HG03469 (cell line): ENCODE measurements around the gene NRCAM.

Source experiments
- ATAC-seq: cut with Tn5 transposase; IDR thresholded peaks from one replicate; pipeline ENCODE4 v1.9.1; 2021; ENCODE audit warnings: mild to moderate bottlenecking, moderate library complexity, moderate number of reproducible peaks; ENCODE audit not compliant: unreplicated experiment

Gene NRCAM

GRCh38 chr7:108460964-108461363 is 4.7 kb upstream of the NRCAM start:
- ATAC-seq: no peak

- ATAC-seq: no peak
Observed at GRCh38 chr7:108459922-108460551, 3.8 kb upstream of the NRCAM start.

- ATAC-seq: no peak
Observed at GRCh38 chr7:108457871-108458270, 1.6 kb upstream of the NRCAM start.

- ATAC-seq: no peak
Observed at GRCh38 chr7:108456845-108457540, 757 bp upstream of the NRCAM start.

- ATAC-seq: no peak
Observed at GRCh38 chr7:108455551-108455997, 662 bp downstream of the NRCAM start.

GRCh38 chr7:108454674-108455550 is 1.3 kb downstream of the NRCAM start:
- no peak for ATAC-seq

- ATAC-seq: no peak
Observed at GRCh38 chr7:108454317-108454673, 1.9 kb downstream of the NRCAM start.

GRCh38 chr7:108453320-108453719 is 2.9 kb downstream of the NRCAM start:
- no peak for ATAC-seq

GRCh38 chr7:108452707-108453106 is 3.5 kb downstream of the NRCAM start:
- peak; percentile 58 for ATAC-seq

- no peak for ATAC-seq
Observed at GRCh38 chr7:108451296-108451848, 4.9 kb downstream of the NRCAM start.

GRCh38 chr7:108450160-108450559 is 6.1 kb downstream of the NRCAM start:
- no peak for ATAC-seq

- no peak for ATAC-seq
Observed at GRCh38 chr7:108449521-108449920, 6.7 kb downstream of the NRCAM start.

GRCh38 chr7:108448584-108449505 is 7.4 kb downstream of the NRCAM start:
- ATAC-seq: no peak

- no peak for ATAC-seq
Observed at GRCh38 chr7:108442039-108442568, 14.1 kb downstream of the NRCAM start.

- no peak for ATAC-seq
Observed at GRCh38 chr7:108441392-108441955, 14.8 kb downstream of the NRCAM start.

- no peak for ATAC-seq
Observed at GRCh38 chr7:108440613-108441012, 15.6 kb downstream of the NRCAM start.

GRCh38 chr7:108436906-108437305 is 19.3 kb downstream of the NRCAM start:
- ATAC-seq: no peak

- no peak for ATAC-seq
Observed at GRCh38 chr7:108434010-108434409, 22.2 kb downstream of the NRCAM start.

- ATAC-seq: no peak
Observed at GRCh38 chr7:108431099-108431498, 25.1 kb downstream of the NRCAM start.

GRCh38 chr7:108430664-108431063 is 25.6 kb downstream of the NRCAM start:
- no peak for ATAC-seq
